Measurements from ENCODE around the gene C2CD4D. TPM values are rescaled to one million over a fixed set of nuclear protein-coding genes. Genes with fewer than 3 reads are reported as not detected.

The C2CD4D gene
- total RNA-seq, 4 donors from 2014 or later, result not detected

- intact Hi-C loops (cut with DNase I; ENCODE audit: low total_unique reads), result no loop called here
- H3K27me3 ChIP-seq, result no peaks in the 10 kb centered on the region
- no peaks in the 10 kb centered on the region for H3K36me3 ChIP-seq
- H3K9me3 ChIP-seq, result no peaks in the 10 kb centered on the region
- no peak overlapping the region for H3K27ac ChIP-seq
- H3K4me3 ChIP-seq, result no peak overlapping the region
- TF ChIP-seq, protein P1, sequence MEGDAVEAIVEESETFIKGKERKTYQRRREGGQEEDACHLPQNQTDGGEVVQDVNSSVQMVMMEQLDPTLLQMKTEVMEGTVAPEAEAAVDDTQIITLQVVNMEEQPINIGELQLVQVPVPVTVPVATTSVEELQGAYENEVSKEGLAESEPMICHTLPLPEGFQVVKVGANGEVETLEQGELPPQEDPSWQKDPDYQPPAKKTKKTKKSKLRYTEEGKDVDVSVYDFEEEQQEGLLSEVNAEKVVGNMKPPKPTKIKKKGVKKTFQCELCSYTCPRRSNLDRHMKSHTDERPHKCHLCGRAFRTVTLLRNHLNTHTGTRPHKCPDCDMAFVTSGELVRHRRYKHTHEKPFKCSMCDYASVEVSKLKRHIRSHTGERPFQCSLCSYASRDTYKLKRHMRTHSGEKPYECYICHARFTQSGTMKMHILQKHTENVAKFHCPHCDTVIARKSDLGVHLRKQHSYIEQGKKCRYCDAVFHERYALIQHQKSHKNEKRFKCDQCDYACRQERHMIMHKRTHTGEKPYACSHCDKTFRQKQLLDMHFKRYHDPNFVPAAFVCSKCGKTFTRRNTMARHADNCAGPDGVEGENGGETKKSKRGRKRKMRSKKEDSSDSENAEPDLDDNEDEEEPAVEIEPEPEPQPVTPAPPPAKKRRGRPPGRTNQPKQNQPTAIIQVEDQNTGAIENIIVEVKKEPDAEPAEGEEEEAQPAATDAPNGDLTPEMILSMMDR (IDR thresholded peaks at IDR 0.05), result no peak
- no peak for TF ChIP-seq POLR2A (IDR thresholded peaks at IDR 0.05)
- DNase-seq, result no peak
- H3K4me1 ChIP-seq, result no peaks in the 10 kb centered on the region
These were observed 26.2 kb downstream of the C2CD4D start for GRCh38 chr1:151813271-151813977.

GRCh38 chr1:151811181-151811580 lies 28.4 kb downstream of the C2CD4D start:
- Histone ChIP-seq H3K36me3 (no peaks in the 10 kb centered on the region), H3K9me3 (no peaks in the 10 kb centered on the region), H3K4me1 (no peaks in the 10 kb centered on the region), H3K27ac (no peak overlapping the region), H3K27me3 (no peaks in the 10 kb centered on the region), H3K4me3 (no peak overlapping the region)
- intact Hi-C loops (cut with DNase I; ENCODE audit: low total_unique reads), result no loop called here
- DNase-seq, result no peak
- TF ChIP-seq, protein P1 (IDR thresholded peaks at IDR 0.05), result no peak
- no peak for TF ChIP-seq POLR2A (IDR thresholded peaks at IDR 0.05)

DNA sequence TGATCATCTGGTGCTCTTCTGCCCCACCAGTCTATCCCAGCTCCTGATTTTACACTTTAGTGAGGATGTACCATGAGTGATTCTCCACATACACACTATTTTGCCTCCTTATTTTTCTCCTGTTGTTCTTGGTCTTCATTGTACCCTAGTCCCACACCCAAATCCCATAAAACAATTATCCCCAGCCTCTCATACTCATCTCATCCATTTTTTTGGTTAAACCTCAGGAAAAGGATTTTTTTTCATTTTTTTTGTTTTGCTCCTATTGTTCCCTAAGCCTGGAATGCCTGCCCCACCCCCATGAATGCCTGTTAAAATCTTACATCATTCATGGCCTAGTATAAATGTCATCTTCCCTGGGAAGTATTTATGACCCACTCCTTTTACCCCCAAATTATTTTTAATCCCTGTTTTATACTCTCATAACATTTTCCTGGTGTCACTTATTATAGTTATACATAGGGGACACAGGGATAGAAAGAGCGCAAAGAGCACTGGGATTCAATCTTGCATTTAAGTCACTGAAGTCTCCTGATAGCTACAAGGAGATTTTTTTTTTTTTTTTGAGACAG lies 29.5 kb downstream of the C2CD4D start:
- intact Hi-C loops (cut with DNase I; ENCODE audit: low total_unique reads), result no loop called here
- Histone ChIP-seq H3K4me3 (no peak overlapping the region), H3K27ac (no peak overlapping the region), H3K4me1 (no peaks in the 10 kb centered on the region), H3K9me3 (no peaks in the 10 kb centered on the region), H3K27me3 (no peaks in the 10 kb centered on the region), H3K36me3 (no peaks in the 10 kb centered on the region)
- no peak for DNase-seq
- TF ChIP-seq, protein P1 (IDR thresholded peaks at IDR 0.05), result no peak
- no peak for TF ChIP-seq POLR2A (IDR thresholded peaks at IDR 0.05)

- no peaks in the 10 kb centered on the region for H3K9me3 ChIP-seq
- no peak for TF ChIP-seq POLR2A (IDR thresholded peaks at IDR 0.05)
- intact Hi-C loops (cut with DNase I; ENCODE audit: low total_unique reads), result no loop called here
- H3K27me3 ChIP-seq, result no peaks in the 10 kb centered on the region
- no peaks in the 10 kb centered on the region for H3K4me1 ChIP-seq
- H3K4me3 ChIP-seq, result no peak overlapping the region
- H3K36me3 ChIP-seq, result no peaks in the 10 kb centered on the region
- DNase-seq, result no peak
- no peak overlapping the region for H3K27ac ChIP-seq
These were observed 30.2 kb downstream of the C2CD4D start for GRCh38 chr1:151809290-151809984.

GRCh38 chr1:151807766-151808165 lies 31.9 kb downstream of the C2CD4D start:
- Histone ChIP-seq H3K4me1 (no peaks in the 10 kb centered on the region), H3K9me3 (no peaks in the 10 kb centered on the region), H3K4me3 (no peak overlapping the region), H3K36me3 (no peaks in the 10 kb centered on the region), H3K27me3 (no peaks in the 10 kb centered on the region), H3K27ac (no peak overlapping the region)
- intact Hi-C loops (cut with DNase I; ENCODE audit: low total_unique reads), result no loop called here
- no peak for TF ChIP-seq POLR2A (IDR thresholded peaks at IDR 0.05)
- TF ChIP-seq, protein P1 (IDR thresholded peaks at IDR 0.05), result no peak
- no peak for DNase-seq

Data from uterus (tissue), 4 donors.